Activated T-cell treated with anti-CD3 and anti-CD28 coated beads, Interleukin-2, amount 50 U/mL, for 72 hours (primary cell): ENCODE results near the gene EXOC6. TPM values are rescaled to one million over a fixed set of nuclear protein-coding genes. Genes with fewer than 3 reads are reported as not detected.
A peak's percentile ranks its signal among the peaks of the same experiment; 100 is the strongest.

Source experiments
- ATAC-seq, 2 donors: fragments of 150-1000 bp; cut with Tn5 transposase; replicated peaks in 1 of 2; 2 replicates each; pipeline ENCODE4 v1.10.0; 2021; ENCODE audit warnings: moderate library complexity in 2 of 2, mild to moderate bottlenecking in 1 of 2
- DNase-seq, 2 donors: peaks; one replicate each; pipeline ENCODE4 v3.0.0; 2021 to 2022; ENCODE audit warnings: mixed read lengths in 1 of 2
- H3K27ac Mint-ChIP-seq: one replicate; pipeline ENCODE4 v1.8.0; 2022; ENCODE audit warnings: mild to moderate bottlenecking, moderate library complexity, mixed read lengths
- H3K27me3 Mint-ChIP-seq: one replicate; pipeline ENCODE4 v1.8.0; 2022; ENCODE audit warnings: low read depth, mixed read lengths
- H3K36me3 Mint-ChIP-seq, 2 donors: one replicate each; pipeline ENCODE4 v1.8.0; 2022; ENCODE audit warnings: mixed read lengths in 2 of 2, mild to moderate bottlenecking in 1 of 2; ENCODE audit not compliant: insufficient read depth in 2 of 2
- H3K4me1 Mint-ChIP-seq: one replicate; pipeline ENCODE4 v1.8.0; 2022; ENCODE audit warnings: low read depth, mixed read lengths
- H3K4me3 Mint-ChIP-seq, 2 donors: one replicate each; pipeline ENCODE4 v1.8.0; 2022; ENCODE audit warnings: mild to moderate bottlenecking in 2 of 2, mixed read lengths in 2 of 2, moderate library complexity in 2 of 2
- H3K9me3 Mint-ChIP-seq, 2 donors: one replicate each; pipeline ENCODE4 v1.8.0; 2022; ENCODE audit warnings: mixed read lengths in 2 of 2
- total RNA-seq, 2 donors: library from RNA; stranded (reverse); gene quantifications; one replicate each; pipeline ENCODE4 v1.2.3, GENCODE V29; 2022

The EXOC6 gene
- total RNA-seq, 2 donors from 2014 or later: 9.2 to 12.6 TPM

- Mint-ChIP-seq H3K36me3 (peaks cover 0 to 2% of the 10 kb centered on the region in 2 donors), H3K27me3 (peaks cover 76% of the 10 kb centered on the region), H3K4me3 (peak overlapping the region in 1 of 2 donors; percentile 66), H3K27ac (no peak overlapping the region), H3K4me1 (peaks cover 23% of the 10 kb centered on the region), H3K9me3 (no peaks in the 10 kb centered on the region)
- DNase-seq: no peak
- ATAC-seq: no peak
These were observed 215.8 kb downstream of the EXOC6 start for GRCh38 chr10:93063977-93064660.

DNA sequence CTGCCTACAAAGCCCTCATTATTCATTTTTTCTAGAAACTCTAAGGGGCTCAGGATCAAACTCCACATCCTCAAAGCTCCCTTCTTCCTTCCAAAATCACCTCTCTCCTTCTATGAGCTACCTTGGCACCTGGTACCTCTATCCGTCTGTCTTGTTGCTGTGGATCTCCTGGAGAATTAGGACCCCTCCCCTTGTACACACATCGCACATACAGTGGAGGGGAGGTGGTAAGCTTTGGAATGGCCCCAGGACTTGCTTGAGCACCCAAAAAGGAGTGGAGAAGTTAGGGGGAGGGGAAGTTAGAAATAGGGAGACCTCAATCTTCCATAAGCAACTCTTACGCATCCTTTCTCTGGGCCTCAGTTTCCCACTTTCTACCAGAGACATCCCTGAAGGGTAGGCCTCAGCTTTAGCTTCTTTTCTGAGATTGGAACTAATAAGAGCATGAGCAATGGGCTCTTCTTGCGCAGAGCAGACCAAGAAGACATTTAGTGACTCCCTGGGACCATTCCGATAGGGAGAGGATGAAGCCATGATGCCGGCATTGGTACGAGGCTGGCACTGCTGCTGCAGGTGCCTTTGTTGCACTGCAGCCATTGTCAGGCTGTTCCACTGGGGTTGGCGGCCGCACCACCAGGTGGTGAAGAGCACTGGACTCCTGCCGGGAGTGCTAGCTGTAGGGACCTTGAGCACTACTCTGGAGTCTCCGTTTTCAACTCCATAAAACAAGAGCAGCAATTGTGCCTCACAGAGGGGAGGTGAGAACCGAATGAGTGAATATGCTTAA, 216.7 kb downstream of the EXOC6 start:
- no peak for ATAC-seq
- peaks cover 23% of the 10 kb centered on the region for H3K4me1 Mint-ChIP-seq
- peaks cover 76% of the 10 kb centered on the region for H3K27me3 Mint-ChIP-seq

DNA sequence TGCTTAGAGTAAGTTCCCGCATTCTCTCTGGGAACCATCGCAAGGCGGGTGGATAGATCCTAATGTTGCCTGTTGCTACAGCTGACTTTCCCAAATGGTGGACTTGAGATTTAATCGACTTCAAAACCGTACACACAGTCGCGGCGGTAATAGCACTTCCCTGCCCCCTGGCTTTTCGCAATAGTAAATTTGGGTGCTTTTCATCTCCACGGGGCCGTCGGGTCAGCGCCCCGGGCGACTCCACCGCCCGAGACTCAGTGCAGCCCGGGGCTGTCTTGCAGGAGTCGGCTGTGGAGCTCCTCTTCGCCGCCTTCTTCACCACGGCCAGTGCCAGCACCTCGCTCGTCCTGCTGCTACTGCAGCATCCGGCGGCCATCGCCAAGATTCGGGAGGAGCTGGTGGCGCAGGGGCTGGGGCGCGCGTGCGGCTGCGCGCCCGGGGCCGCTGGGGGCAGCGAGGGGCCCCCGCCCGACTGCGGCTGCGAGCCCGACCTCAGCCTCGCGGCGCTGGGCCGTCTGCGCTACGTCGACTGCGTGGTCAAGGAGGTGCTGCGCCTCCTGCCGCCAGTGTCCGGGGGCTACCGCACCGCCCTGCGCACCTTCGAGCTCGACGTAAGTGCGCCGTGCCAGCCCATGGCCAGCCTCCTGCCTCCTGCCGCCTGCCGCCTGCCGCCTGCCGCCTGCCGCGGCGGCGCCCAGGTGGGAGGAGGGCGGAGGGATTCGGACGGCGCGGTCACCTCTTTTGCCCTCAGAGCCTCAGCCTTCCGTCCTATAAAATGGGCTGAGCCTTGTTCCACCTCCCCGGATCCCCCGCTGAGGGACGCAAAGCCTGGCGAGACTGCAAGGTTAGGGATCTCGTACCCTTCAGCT, 217.6 kb downstream of the EXOC6 start:
- Mint-ChIP-seq H3K27me3 (peaks cover 84% of the 10 kb centered on the region), H3K9me3 (no peaks in the 10 kb centered on the region), H3K4me3 (peak overlapping the region in 1 of 2 donors; percentile 36), H3K36me3 (no peaks in the 10 kb centered on the region), H3K27ac (no peak overlapping the region), H3K4me1 (peaks cover 23% of the 10 kb centered on the region)
- ATAC-seq: no peak
- no peak for DNase-seq

More for the DNA sequence above, 216.7 kb downstream of the EXOC6 start:
- no peaks in the 10 kb centered on the region for H3K9me3 Mint-ChIP-seq
- H3K4me3 Mint-ChIP-seq: no peak overlapping the region
- DNase-seq: no peak
- no peak overlapping the region for H3K27ac Mint-ChIP-seq
- H3K36me3 Mint-ChIP-seq: no peaks in the 10 kb centered on the region

GRCh38 chr10:93066544-93066913, 218.2 kb downstream of the EXOC6 start:
- no peaks in the 10 kb centered on the region for H3K9me3 Mint-ChIP-seq
- peaks cover 21% of the 10 kb centered on the region for H3K4me1 Mint-ChIP-seq
- no peaks in the 10 kb centered on the region for H3K36me3 Mint-ChIP-seq
- H3K27me3 Mint-ChIP-seq: peaks cover 87% of the 10 kb centered on the region
- H3K4me3 Mint-ChIP-seq: no peak overlapping the region
- H3K27ac Mint-ChIP-seq: no peak overlapping the region
- no peak for ATAC-seq
- no peak for DNase-seq

GRCh38 chr10:93067443-93068365, 219.4 kb downstream of the EXOC6 start:
- H3K9me3 Mint-ChIP-seq: no peaks in the 10 kb centered on the region
- peaks cover 21% of the 10 kb centered on the region for H3K4me1 Mint-ChIP-seq
- no peaks in the 10 kb centered on the region for H3K36me3 Mint-ChIP-seq
- H3K4me3 Mint-ChIP-seq: peak overlapping the region in 1 of 2 donors; percentile 14
- no peak for ATAC-seq
- H3K27ac Mint-ChIP-seq: no peak overlapping the region
- peaks cover 88% of the 10 kb centered on the region for H3K27me3 Mint-ChIP-seq
- no peak for DNase-seq

DNA sequence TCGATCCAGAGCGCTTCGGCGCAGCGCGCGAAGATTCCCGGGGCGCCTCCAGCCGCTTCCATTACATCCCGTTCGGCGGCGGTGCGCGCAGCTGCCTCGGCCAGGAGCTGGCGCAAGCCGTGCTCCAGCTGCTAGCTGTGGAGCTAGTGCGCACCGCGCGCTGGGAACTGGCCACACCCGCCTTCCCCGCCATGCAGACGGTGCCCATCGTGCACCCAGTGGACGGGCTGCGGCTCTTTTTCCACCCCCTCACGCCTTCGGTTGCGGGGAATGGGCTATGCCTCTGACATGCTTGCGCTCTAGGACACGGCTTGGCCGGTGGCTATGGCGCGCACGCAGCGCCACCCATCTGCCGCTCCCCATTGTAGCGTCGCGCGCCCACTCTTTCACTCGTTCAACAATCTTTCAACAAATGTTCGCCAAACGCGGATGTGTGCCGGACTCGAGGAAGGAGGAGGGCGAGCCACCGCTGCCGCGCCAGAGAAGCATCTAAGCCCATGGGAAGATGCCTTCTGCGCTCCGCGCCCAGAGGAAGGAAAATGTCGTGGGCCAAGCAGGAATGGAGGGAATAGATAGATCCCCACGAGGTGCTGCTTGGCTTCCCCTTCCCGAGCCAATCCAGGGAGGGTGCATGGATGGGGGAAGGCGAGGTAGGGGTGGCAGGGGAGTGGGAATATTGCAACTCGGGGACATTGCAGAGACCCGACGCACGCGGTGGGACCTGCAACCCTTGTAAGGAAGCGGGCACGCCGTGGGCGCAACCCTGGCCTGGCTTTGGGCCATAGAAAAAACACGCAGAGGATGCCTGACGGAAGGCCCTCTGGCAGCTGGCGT, 220.3 kb downstream of the EXOC6 start:
- no peak for DNase-seq
- Mint-ChIP-seq H3K4me3 (peak overlapping the region; percentile 3 to 67), H3K9me3 (no peaks in the 10 kb centered on the region)

DNA sequence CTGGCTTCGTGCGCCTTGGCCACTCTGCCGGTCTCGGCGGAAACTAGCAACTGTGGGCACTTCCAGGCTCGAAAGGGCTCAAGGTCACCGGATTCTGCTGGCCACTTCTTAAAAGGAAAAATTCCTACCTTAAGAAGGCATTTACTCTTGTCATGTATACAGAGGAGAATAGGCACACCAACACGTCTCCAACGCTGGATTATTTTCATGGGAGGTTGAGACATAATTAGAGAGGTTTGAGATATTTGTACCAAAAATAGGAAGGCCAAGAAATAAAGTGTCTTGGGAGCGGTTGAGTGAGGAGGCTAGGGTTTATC, 220.9 kb downstream of the EXOC6 start:
- Mint-ChIP-seq H3K9me3 (no peaks in the 10 kb centered on the region), H3K4me1 (peaks cover 22% of the 10 kb centered on the region), H3K4me3 (no peak overlapping the region), H3K36me3 (no peaks in the 10 kb centered on the region), H3K27ac (no peak overlapping the region), H3K27me3 (peaks cover 88% of the 10 kb centered on the region)
- DNase-seq: no peak
- no peak for ATAC-seq

More for the DNA sequence above, 220.3 kb downstream of the EXOC6 start:
- Mint-ChIP-seq H3K4me1 (peaks cover 21% of the 10 kb centered on the region), H3K27me3 (peaks cover 91% of the 10 kb centered on the region), H3K36me3 (no peaks in the 10 kb centered on the region), H3K27ac (no peak overlapping the region)
- ATAC-seq: peak; percentile 31 to 33

GRCh38 chr10:93070378-93071176, 222.3 kb downstream of the EXOC6 start:
- peaks cover 86% of the 10 kb centered on the region for H3K27me3 Mint-ChIP-seq
- H3K36me3 Mint-ChIP-seq: no peaks in the 10 kb centered on the region
- H3K4me1 Mint-ChIP-seq: peaks cover 35% of the 10 kb centered on the region
- H3K27ac Mint-ChIP-seq: no peak overlapping the region
- ATAC-seq (no peak), DNase-seq (no peak)
- H3K9me3 Mint-ChIP-seq: no peaks in the 10 kb centered on the region
- H3K4me3 Mint-ChIP-seq: peak overlapping the region in 1 of 2 donors; percentile 31

- H3K4me3 Mint-ChIP-seq: peak overlapping the region in 1 of 2 donors; percentile 50
- H3K27ac Mint-ChIP-seq: no peak overlapping the region
- H3K4me1 Mint-ChIP-seq: peaks cover 40% of the 10 kb centered on the region
- H3K27me3 Mint-ChIP-seq: peaks cover 90% of the 10 kb centered on the region
- no peaks in the 10 kb centered on the region for H3K36me3 Mint-ChIP-seq
- no peaks in the 10 kb centered on the region for H3K9me3 Mint-ChIP-seq
- DNase-seq: no peak
- no peak for ATAC-seq
These were observed 222.8 kb downstream of the EXOC6 start for GRCh38 chr10:93071177-93071472.

GRCh38 chr10:93071674-93072224, 223.4 kb downstream of the EXOC6 start:
- H3K27ac Mint-ChIP-seq: no peak overlapping the region
- ATAC-seq: no peak
- peaks cover 40% of the 10 kb centered on the region for H3K4me1 Mint-ChIP-seq
- H3K4me3 Mint-ChIP-seq: peak overlapping the region; percentile 65 to 73
- peaks cover 91% of the 10 kb centered on the region for H3K27me3 Mint-ChIP-seq
- no peaks in the 10 kb centered on the region for H3K36me3 Mint-ChIP-seq
- no peaks in the 10 kb centered on the region for H3K9me3 Mint-ChIP-seq
- no peak for DNase-seq

GRCh38 chr10:93072225-93072712, 223.9 kb downstream of the EXOC6 start:
- peak overlapping the region; percentile 65 to 73 for H3K4me3 Mint-ChIP-seq
- no peak overlapping the region for H3K27ac Mint-ChIP-seq
- DNase-seq (no peak), ATAC-seq (no peak)
- peaks cover 40% of the 10 kb centered on the region for H3K4me1 Mint-ChIP-seq
- no peaks in the 10 kb centered on the region for H3K36me3 Mint-ChIP-seq
- peaks cover 90% of the 10 kb centered on the region for H3K27me3 Mint-ChIP-seq
- no peaks in the 10 kb centered on the region for H3K9me3 Mint-ChIP-seq
